EL (cell line): ENCODE results near the gene SLC35E3.
"Not testable (repeated sequence)": the region's sequence is repeated elsewhere in the genome, so short reads cannot be mapped to it uniquely, and the experiment has no call there.

ENCODE experiments used
- DNase-seq: peaks from one replicate; pipeline ENCODE4 v3.0.0-alpha.2; 2016

Gene SLC35E3

DNA sequence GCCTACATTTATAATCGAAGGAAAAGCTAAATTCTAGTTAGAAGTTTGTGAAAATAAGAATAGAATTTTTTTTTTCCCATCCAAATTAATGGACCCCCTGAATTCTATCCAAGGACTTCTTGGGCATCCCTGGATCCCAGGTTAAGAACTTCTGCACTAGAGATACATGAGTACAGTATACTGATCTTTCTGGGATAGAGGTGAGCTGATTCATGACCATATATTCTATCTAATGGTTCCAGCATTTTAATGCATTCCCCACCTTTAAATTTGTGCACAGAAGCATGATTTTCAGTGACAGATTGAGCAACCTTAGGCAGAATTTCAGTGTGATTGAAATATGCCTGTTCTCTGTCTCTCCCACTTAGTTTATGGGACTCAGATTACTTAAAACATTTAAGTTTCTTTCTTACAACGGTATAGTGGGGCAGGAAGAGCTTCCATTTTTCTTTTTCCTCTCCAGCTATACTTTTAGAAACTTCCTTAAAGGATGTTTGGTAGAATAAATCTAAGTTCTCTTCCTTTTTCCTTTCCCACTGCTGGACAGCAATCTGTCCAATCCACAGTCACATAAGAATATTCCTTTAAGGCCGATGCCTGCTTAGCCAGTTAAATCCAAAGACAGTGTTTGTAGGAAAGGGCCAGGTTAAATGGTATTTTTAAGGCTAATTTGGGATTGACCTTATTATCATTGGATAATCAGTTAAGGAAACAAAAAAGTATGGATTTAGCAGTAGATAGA is 68.7 kb downstream of the SLC35E3 start:
- DNase-seq, result no peak

DNA sequence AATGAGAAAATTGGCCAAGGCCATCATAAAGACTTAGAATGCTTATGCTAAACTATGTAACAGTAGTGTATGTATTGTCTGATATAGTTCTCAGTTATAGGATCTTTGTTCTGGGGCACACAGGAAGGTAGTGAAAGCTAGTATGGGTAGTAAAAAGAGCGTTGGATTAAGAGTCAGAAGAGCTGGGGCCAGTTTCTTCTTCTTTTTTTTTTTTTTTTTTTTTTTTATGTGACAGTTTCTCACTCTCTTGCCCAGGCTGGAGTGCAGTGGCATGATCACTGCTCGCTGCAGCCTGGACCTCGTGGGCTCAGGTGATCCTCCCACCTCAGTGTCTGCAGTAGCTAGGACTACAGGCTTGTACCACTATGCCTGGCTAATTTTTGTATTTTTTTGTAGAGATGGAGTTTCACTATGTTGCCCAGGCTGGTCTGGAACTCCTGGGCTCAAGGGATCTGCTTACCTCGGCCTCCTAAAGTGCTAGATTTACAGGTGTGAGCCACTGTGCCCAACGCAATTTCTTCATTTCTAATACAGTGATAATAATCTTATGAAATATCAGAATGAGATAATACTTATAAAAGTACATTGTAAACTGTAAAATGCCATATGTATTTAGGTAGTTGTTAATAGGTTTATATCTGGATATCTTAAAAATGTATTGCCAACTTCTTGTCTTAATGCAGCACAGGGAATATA is 69.4 kb downstream of the SLC35E3 start:
- DNase-seq, result no peak

GRCh38 chr12:68815928-68816800 is 70.2 kb downstream of the SLC35E3 start:
- DNase-seq, result no peak

DNA sequence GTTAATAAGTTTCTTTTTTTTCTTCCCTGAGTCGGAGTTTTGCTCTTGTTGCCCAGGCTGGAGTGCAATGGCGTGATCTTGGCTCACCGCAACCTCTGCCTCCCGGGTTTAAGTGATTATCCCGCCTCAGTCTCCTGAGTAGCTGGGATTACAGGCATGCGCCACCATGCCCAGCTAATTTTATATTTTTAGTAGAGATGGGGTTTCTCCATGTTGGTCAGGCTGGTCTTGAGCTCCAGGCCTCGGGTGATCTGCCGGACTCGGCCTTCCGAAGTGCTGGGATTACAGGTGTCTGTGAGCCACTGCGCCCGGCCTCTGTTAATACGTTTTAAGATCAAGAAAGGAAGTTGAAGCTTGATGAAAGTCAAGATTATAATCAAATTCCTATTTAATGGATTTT is 73.5 kb downstream of the SLC35E3 start:
- not testable (repeated sequence) for DNase-seq

DNA sequence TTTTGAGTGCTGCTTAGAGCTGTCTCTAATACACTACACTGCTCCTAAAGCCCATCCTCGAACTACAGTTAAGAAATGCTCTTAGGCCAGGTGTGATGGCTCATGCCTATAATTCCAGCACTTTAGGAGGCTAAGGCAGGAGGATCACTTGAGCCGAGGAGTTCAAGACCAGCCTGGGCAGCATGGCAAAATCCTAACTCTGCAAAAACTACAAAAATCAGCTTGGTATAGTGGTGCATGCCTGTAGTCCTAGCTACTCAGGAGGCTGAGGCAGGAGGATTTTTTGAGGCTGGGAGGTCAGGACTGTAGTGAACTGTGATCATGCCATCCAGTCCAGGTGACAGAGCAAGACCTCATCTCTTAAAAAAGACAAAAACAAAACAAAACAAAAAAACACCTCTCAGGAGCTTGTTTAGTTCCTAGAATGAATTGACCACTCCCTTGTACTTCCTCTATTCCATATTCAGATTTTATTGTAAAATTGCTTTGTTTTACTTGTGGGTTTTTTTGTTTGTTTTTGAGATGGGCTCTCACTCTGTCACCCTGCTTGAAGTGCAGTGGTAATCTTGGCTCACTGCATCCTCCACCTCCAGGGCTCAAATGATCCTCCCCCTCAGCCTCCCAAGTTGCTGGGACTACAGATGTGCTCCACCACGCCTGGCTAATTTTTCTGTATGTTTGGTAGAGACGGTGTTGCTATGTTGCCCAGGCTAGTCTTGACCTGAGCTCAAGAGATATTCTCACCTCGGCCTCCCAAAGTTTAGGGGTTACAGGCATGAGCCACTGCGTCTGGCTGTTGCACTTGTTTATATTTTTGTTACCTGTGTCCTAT is 75.6 kb downstream of the SLC35E3 start:
- DNase-seq, result no peak

DNA sequence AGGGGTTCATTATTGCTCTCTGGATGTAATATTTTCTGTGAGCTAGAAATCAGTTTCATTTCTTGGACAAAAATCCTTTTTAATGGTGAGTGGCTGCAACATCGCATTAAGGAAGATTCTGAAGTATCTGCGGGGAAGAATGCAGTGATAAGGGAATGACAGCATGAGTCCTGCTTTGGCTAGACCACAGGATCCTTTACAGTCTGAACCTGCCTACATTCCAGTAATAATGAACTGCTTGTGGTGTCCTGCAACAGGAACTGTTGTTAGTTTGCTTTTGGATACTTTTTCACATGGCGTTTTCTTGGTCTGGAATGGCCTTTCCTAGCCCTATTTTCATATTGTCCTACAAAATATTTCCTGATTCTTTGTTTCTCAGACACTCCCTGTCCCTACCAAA is 77.7 kb downstream of the SLC35E3 start:
- no peak for DNase-seq

- DNase-seq, result no peak
Observed at GRCh38 chr12:68824131-68824530, 78.2 kb downstream of the SLC35E3 start.

DNA sequence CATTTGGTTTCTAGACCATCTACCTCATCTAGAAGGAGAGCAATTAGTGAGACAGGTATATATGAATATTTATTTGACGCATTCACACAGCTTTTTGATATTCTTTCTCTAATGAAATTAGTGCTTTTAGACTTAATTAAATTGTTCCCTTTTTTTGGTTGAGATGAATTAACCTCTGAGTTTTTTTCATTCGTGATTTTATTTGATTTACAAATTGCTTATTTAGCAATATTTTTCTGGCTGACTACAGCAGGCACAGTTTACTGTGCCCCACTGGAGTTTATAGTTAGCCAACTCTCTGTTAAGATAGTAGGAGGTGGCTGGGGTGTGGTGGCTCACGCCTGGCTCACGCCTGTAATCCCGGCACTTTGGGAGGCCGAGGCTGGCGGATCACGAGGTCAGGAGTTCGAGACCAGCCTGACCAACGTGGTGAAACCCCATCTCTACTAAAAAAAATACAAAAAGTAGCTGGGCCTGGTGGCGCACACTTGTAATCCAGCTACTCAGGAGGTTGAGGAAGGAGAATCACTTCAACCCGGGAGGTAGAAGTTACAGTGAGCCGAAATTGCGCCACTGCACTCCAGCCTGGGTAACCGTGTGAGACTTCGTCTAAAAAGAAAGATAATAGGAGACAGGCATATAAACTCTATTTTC is 78.7 kb downstream of the SLC35E3 start:
- DNase-seq, result no peak

DNA sequence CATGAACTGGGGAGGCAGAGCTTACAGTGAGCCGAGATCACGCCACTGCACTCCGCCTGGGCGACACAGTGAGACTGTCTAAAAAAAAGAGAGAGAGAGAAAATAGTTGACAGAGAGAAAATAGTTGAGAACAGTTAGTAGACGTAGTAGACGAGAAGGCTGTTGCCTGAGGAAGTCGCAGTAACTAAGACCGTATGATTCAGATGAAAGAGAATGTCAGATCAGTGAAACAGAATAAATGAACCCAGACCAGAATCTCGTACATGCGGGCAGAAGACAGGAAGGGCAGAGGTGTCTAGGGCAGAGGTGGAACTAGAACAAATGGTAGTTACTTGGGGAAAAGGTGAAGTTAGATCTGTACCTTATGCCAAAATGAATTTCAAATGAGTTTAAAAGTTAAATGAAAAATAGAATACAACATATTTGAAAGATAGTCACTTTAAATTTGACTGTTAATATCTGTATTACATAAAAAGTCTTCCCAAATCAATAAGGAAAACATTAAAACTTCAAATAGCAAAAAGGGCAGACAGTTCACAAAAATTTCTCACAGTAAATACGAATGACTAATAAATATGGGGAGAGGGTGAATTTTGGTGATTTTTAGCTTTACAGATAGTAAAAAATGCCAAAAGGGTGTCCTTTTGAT is 79.7 kb downstream of the SLC35E3 start:
- DNase-seq, result no peak

GRCh38 chr12:68827895-68828671 is 82.1 kb downstream of the SLC35E3 start:
- no peak for DNase-seq

GRCh38 chr12:68828672-68829068 is 82.7 kb downstream of the SLC35E3 start:
- no peak for DNase-seq
